A172 (cell line): ENCODE data around the gene KMT2A. TPM values are rescaled to one million over a fixed set of nuclear protein-coding genes. Genes with fewer than 3 reads are reported as not detected.

Experiments used
- total RNA-seq: library from RNA; depleted of rRNA; stranded (reverse); fragments of >200 nt; shearing (Covaris generic); gene quantifications from 2 replicates; pipeline ENCODE4 v1.2.3, GENCODE V29; 2014; rRNA removed

The KMT2A gene
- total RNA-seq, 1 experiment from 2014 or later, result 19.1 TPM

Other genes with a start within 250 kb of the KMT2A start
- not detected in 2 replicates for gene JAML, start 211.5 kb upstream of the KMT2A start, total RNA-seq
- 1.8 and 2.0 TPM in 2 replicates for gene MPZL3, start 184.1 kb upstream of the KMT2A start, total RNA-seq
- not detected in 2 replicates for gene MPZL2, start 172.2 kb upstream of the KMT2A start, total RNA-seq
- not detected in 2 replicates for gene CD3E, start 131.8 kb upstream of the KMT2A start, total RNA-seq
- not detected in 2 replicates for gene CD3D, start 93.8 kb upstream of the KMT2A start, total RNA-seq
- not detected in 2 replicates for gene CD3G, start 92.1 kb upstream of the KMT2A start, total RNA-seq
- 24.8 and 25.4 TPM in 2 replicates for gene UBE4A, start 76.9 kb upstream of the KMT2A start, total RNA-seq
- gene ATP5MG, start 34.9 kb upstream of the KMT2A start, total RNA-seq, result 49.2 and 49.7 TPM in 2 replicates
- not detected in 2 replicates for gene TTC36, start 91.0 kb downstream of the KMT2A start, total RNA-seq
- 0.24 and 1.3 TPM in 2 replicates for gene TMEM25, start 94.7 kb downstream of the KMT2A start, total RNA-seq
- 34.6 and 40.5 TPM in 2 replicates for gene IFT46, start 129.4 kb downstream of the KMT2A start, total RNA-seq
- 92.7 and 102 TPM in 2 replicates for gene ARCN1, start 135.9 kb downstream of the KMT2A start, total RNA-seq
- 87.1 and 101 TPM in 2 replicates for gene PHLDB1, start 171.1 kb downstream of the KMT2A start, total RNA-seq
- gene TREH, start 243.2 kb downstream of the KMT2A start, total RNA-seq, result 0.05 TPM in 1 of 2 replicates, not detected in the other